Measurements from ENCODE around the gene CRYGS.

CRYGS gene

GRCh38 chr3:186496016-186496415 lies 48.2 kb downstream of the CRYGS start:
- DNase-seq (ENCODE audit: extremely low read depth in 1 of 2, low read depth in 1 of 2): no peak

GRCh38 chr3:186493525-186494255 lies 50.5 kb downstream of the CRYGS start:
- DNase-seq (ENCODE audit: extremely low read depth in 1 of 2, low read depth in 1 of 2): no peak

- no peak for DNase-seq (ENCODE audit: extremely low read depth in 1 of 2, low read depth in 1 of 2)
Observed at GRCh38 chr3:186492385-186492984, 51.7 kb downstream of the CRYGS start.

- no peak for DNase-seq (ENCODE audit: extremely low read depth in 1 of 2, low read depth in 1 of 2)
Observed at GRCh38 chr3:186489507-186489906, 54.7 kb downstream of the CRYGS start.
